Esophagus squamous epithelium (tissue), 5 donors: ENCODE measurements around the gene PDZD8. TPM values are rescaled to one million over a fixed set of nuclear protein-coding genes. Genes with fewer than 3 reads are reported as not detected.

Experiments used
- DNase-seq: peaks from one replicate; lab custom pipeline; 2025; lab: John Stamatoyannopoulos, UW
- H3K27ac ChIP-seq, 4 donors: fragments of 200-600 bp; sonication (generic); one replicate each; pipeline ENCODE4 v1.5.1; 2016 to 2019; ENCODE audit warnings: mild to moderate bottlenecking in 1 of 4
- H3K27me3 ChIP-seq, 4 donors: fragments of 200-600 bp; sonication (generic); 1 replicate in 3 of 4; 2 replicates in 1 of 4; pipeline versions ENCODE4 v1.5.1 to v1.6.0; 2017 to 2021; ENCODE audit warnings: antibody characterized with exemption in 1 of 4
- H3K36me3 ChIP-seq, 3 donors: fragments of 200-600 bp; sonication (generic); one replicate each; pipeline ENCODE4 v1.5.1; 2016 to 2019
- H3K4me1 ChIP-seq, 3 donors: fragments of 200-600 bp; sonication (generic); one replicate each; pipeline ENCODE4 v1.5.1; 2017 to 2019
- H3K4me3 ChIP-seq, 4 donors: fragments of 200-600 bp; sonication (generic); 1 replicate in 3 of 4; 2 replicates in 1 of 4; pipeline ENCODE4 v1.5.1; 2016 to 2019; ENCODE audit warnings: mild to moderate bottlenecking in 2 of 4, moderate library complexity in 1 of 4
- H3K9me3 ChIP-seq, 3 donors: fragments of 200-600 bp; sonication (generic); one replicate each; pipeline ENCODE4 v1.5.1; 2016 to 2019
- POLR2A ChIP-seq, 4 donors: fragments of 450-650 bp; IDR thresholded peaks; one replicate each; pipeline ENCODE4 v1.6.1; 2017; ENCODE audit warnings: antibody characterized with exemption in 4 of 4, mild to moderate bottlenecking in 4 of 4, moderate library complexity in 3 of 4
- WGBS, 2 donors: methylation state at CpG; one replicate each; pipeline ENCODE4 v1.1.5; 2018; 5-methylcytosine and 5-hydroxymethylcytosine counted together
- intact Hi-C: fragments of 100-400 bp; cut with DNase I; formaldehyde crosslinking; loops from one replicate; pipeline ENCODE4 v1.15.0; 2022
- total RNA-seq, 4 donors: library from RNA; depleted of rRNA; stranded (reverse); fragments of >200 nt; gene quantifications; one replicate each; pipeline ENCODE4 v1.1.0, GENCODE V29; 2016
- TF ChIP-seq, protein P1 (sequence below), 6 experiments: fragments of 450-650 bp in 4 of 6; fragments of 200-600 bp in 2 of 6; sonication (generic) in 2 of 6; IDR thresholded peaks; one replicate each; pipeline ENCODE4 v1.5.1; 2016 to 2019; ENCODE audit warnings: antibody characterized with exemption in 6 of 6, mild to moderate bottlenecking in 4 of 6, moderate library complexity in 4 of 6
- donor health status: DM: yes; HTN: yes; CAD: no.

Gene PDZD8
- total RNA-seq, 4 donors from 2014 or later: 28.1 to 39.2 (median 32.9) TPM

- 0% methylated on average over 6 to 15 of the region's 31 CpGs for WGBS, 2 donors
- Histone ChIP-seq H3K4me1 (peaks cover 16 to 61% (median 27%) of the 10 kb centered on the region in 3 donors), H3K27ac (peak overlapping the region; percentile 90 to 97 (median 95)), H3K9me3 (no peaks in the 10 kb centered on the region), H3K27me3 (peaks cover 0 to 2% (median 0%) of the 10 kb centered on the region in 4 donors), H3K36me3 (no peaks in the 10 kb centered on the region), H3K4me3 (peak overlapping the region; percentile 57 to 99 (median 82))
- TF ChIP-seq, protein P1, sequence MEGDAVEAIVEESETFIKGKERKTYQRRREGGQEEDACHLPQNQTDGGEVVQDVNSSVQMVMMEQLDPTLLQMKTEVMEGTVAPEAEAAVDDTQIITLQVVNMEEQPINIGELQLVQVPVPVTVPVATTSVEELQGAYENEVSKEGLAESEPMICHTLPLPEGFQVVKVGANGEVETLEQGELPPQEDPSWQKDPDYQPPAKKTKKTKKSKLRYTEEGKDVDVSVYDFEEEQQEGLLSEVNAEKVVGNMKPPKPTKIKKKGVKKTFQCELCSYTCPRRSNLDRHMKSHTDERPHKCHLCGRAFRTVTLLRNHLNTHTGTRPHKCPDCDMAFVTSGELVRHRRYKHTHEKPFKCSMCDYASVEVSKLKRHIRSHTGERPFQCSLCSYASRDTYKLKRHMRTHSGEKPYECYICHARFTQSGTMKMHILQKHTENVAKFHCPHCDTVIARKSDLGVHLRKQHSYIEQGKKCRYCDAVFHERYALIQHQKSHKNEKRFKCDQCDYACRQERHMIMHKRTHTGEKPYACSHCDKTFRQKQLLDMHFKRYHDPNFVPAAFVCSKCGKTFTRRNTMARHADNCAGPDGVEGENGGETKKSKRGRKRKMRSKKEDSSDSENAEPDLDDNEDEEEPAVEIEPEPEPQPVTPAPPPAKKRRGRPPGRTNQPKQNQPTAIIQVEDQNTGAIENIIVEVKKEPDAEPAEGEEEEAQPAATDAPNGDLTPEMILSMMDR (IDR thresholded peaks at IDR 0.05): peak in 1 of 6 experiments; percentile 2
- no peak for TF ChIP-seq POLR2A (IDR thresholded peaks at IDR 0.05)
- intact Hi-C loops: no loop called here
- DNase-seq: no peak
These were observed 1.3 kb downstream of the PDZD8 start for GRCh38 chr10:117373823-117374505.

- 48 to 51% methylated on average over 5 of the region's 5 CpGs for WGBS, 2 donors
- TF ChIP-seq, protein P1 (IDR thresholded peaks at IDR 0.05): no peak
- no peak for TF ChIP-seq POLR2A (IDR thresholded peaks at IDR 0.05)
- no peaks in the 10 kb centered on the region for H3K27me3 ChIP-seq
- intact Hi-C loops: no loop called here
- no peak overlapping the region for H3K27ac ChIP-seq
- peaks cover 16 to 87% (median 40%) of the 10 kb centered on the region in 3 donors for H3K4me1 ChIP-seq
- H3K9me3 ChIP-seq: no peaks in the 10 kb centered on the region
- no peaks in the 10 kb centered on the region for H3K36me3 ChIP-seq
- no peak for DNase-seq
- no peak overlapping the region for H3K4me3 ChIP-seq
These were observed 5.0 kb downstream of the PDZD8 start for GRCh38 chr10:117370205-117370604.

- no peak overlapping the region for H3K27ac ChIP-seq
- WGBS, 2 donors: 88 to 92% methylated on average over 5 of the region's 5 CpGs
- H3K4me1 ChIP-seq: peaks cover 14 to 96% (median 40%) of the 10 kb centered on the region in 3 donors
These were observed 7.5 kb downstream of the PDZD8 start for GRCh38 chr10:117367718-117368117.

DNA sequence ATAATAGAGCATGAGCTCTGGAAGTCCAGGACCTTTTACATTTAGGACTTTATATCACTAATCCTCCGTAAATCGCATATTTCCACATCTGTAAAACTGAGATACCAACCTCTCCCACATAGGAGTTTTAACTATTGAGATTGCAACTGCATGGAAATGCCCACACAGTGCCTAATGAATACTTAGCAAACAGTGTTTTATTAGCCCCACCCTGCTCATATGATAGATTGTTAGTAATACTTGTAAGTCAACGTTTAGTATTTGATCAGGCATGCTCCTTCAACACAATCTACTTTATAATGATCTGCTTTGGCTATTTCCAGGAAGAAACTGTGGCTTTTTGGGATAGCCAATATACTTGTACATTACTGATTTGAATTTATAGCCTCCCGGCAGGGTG, 8.5 kb downstream of the PDZD8 start:
- no peak for DNase-seq
- Histone ChIP-seq H3K4me1 (peaks cover 12 to 96% (median 41%) of the 10 kb centered on the region in 3 donors), H3K27ac (peak overlapping the region in 1 of 4 donors; percentile 31), H3K27me3 (no peaks in the 10 kb centered on the region), H3K9me3 (no peaks in the 10 kb centered on the region), H3K36me3 (no peaks in the 10 kb centered on the region), H3K4me3 (no peak overlapping the region)
- TF ChIP-seq, protein P1 (IDR thresholded peaks at IDR 0.05): no peak
- TF ChIP-seq POLR2A (IDR thresholded peaks at IDR 0.05): no peak
- intact Hi-C loops: no loop called here
- WGBS, 2 donors: 42 to 60% methylated on average over 4 of the region's 4 CpGs

More at GRCh38 chr10:117367718-117368117, 7.5 kb downstream of the PDZD8 start:
- no peaks in the 10 kb centered on the region for H3K36me3 ChIP-seq
- H3K27me3 ChIP-seq: no peaks in the 10 kb centered on the region
- H3K4me3 ChIP-seq: no peak overlapping the region
- intact Hi-C loops: no loop called here
- TF ChIP-seq, protein P1 (IDR thresholded peaks at IDR 0.05): no peak
- TF ChIP-seq POLR2A (IDR thresholded peaks at IDR 0.05): no peak
- no peak for DNase-seq
- H3K9me3 ChIP-seq: no peaks in the 10 kb centered on the region

GRCh38 chr10:117365612-117366011, 9.6 kb downstream of the PDZD8 start:
- TF ChIP-seq, protein P1 (IDR thresholded peaks at IDR 0.05): no peak
- TF ChIP-seq POLR2A (IDR thresholded peaks at IDR 0.05): no peak
- no peaks in the 10 kb centered on the region for H3K36me3 ChIP-seq
- WGBS, 2 donors: 16 to 31% methylated on average over 2 of the region's 2 CpGs

More at GRCh38 chr10:117365612-117366011, 9.6 kb downstream of the PDZD8 start:
- H3K27ac ChIP-seq: peak overlapping the region in 3 of 4 donors; percentile 11 to 33 (median 18)
- no peak for DNase-seq
- intact Hi-C loops: no loop called here
- no peaks in the 10 kb centered on the region for H3K27me3 ChIP-seq
- no peak overlapping the region for H3K4me3 ChIP-seq
- no peaks in the 10 kb centered on the region for H3K9me3 ChIP-seq
- H3K4me1 ChIP-seq: peaks cover 11 to 97% (median 34%) of the 10 kb centered on the region in 3 donors
